Urothelium cell line (cell line): ENCODE data around the gene TNRC6B.
"Not testable (repeated sequence)": the region's sequence is repeated elsewhere in the genome, so short reads cannot be mapped to it uniquely, and the experiment has no call there.

ENCODE experiments used
- DNase-seq: peaks from one replicate; pipeline ENCODE4 v3.0.0; 2011; ENCODE audit warnings: low spot score, mixed read lengths
- FAIRE-seq: peaks from 2 replicates; lab custom pipeline; 2011; peaks lifted over from hg19 to GRCh38; lab: Jason Lieb, UNC

TNRC6B gene

GRCh38 chr22:40273319-40273718 is 95.6 kb downstream of the TNRC6B start:
- FAIRE-seq (no peak), DNase-seq (no peak)

GRCh38 chr22:40276996-40277823 is 99.5 kb downstream of the TNRC6B start:
- DNase-seq (no peak), FAIRE-seq (no peak)

GRCh38 chr22:40279017-40279416 is 101.3 kb downstream of the TNRC6B start:
- FAIRE-seq (no peak), DNase-seq (no peak)

- FAIRE-seq (no peak), DNase-seq (no peak)
Measured at GRCh38 chr22:40281717-40282116, 104.0 kb downstream of the TNRC6B start.

GRCh38 chr22:40285513-40285912 is 107.8 kb downstream of the TNRC6B start:
- no peak for DNase-seq
- no peak for FAIRE-seq

- FAIRE-seq = no peak
Measured at GRCh38 chr22:40289991-40290459, 112.3 kb downstream of the TNRC6B start.

GRCh38 chr22:40290516-40290915 is 112.8 kb downstream of the TNRC6B start:
- no peak for FAIRE-seq
- DNase-seq = no peak

More at GRCh38 chr22:40289991-40290459, 112.3 kb downstream of the TNRC6B start:
- DNase-seq = no peak

GRCh38 chr22:40294696-40295095 is 117.0 kb downstream of the TNRC6B start:
- FAIRE-seq = no peak
- no peak for DNase-seq

- FAIRE-seq (no peak), DNase-seq (no peak)
Measured at GRCh38 chr22:40300316-40300715, 122.6 kb downstream of the TNRC6B start.

GRCh38 chr22:40300884-40301672 is 123.4 kb downstream of the TNRC6B start:
- DNase-seq = no peak
- peak; percentile 40 for FAIRE-seq

- FAIRE-seq (no peak), DNase-seq (no peak)
Measured at GRCh38 chr22:40302149-40302548, 124.4 kb downstream of the TNRC6B start.

GRCh38 chr22:40305625-40306024 is 127.9 kb downstream of the TNRC6B start:
- FAIRE-seq = no peak
- DNase-seq = no peak

GRCh38 chr22:40308999-40309573 is 131.4 kb downstream of the TNRC6B start:
- DNase-seq = no peak
- FAIRE-seq = no peak

- DNase-seq (no peak), FAIRE-seq (no peak)
Measured at GRCh38 chr22:40309631-40310030, 131.9 kb downstream of the TNRC6B start.

- DNase-seq (no peak), FAIRE-seq (no peak)
Measured at GRCh38 chr22:40310081-40310767, 132.5 kb downstream of the TNRC6B start.

- no peak for DNase-seq
- no peak for FAIRE-seq
Measured at GRCh38 chr22:40310768-40311120, 133.0 kb downstream of the TNRC6B start.

- FAIRE-seq = not testable (repeated sequence)
Measured at GRCh38 chr22:40311646-40312045, 133.9 kb downstream of the TNRC6B start.

GRCh38 chr22:40312050-40312449 is 134.3 kb downstream of the TNRC6B start:
- FAIRE-seq (no peak), DNase-seq (no peak)

More at GRCh38 chr22:40311646-40312045, 133.9 kb downstream of the TNRC6B start:
- not testable (repeated sequence) for DNase-seq

GRCh38 chr22:40313007-40313406 is 135.3 kb downstream of the TNRC6B start:
- DNase-seq (no peak), FAIRE-seq (no peak)

GRCh38 chr22:40314041-40314440 is 136.3 kb downstream of the TNRC6B start:
- FAIRE-seq (no peak), DNase-seq (no peak)

GRCh38 chr22:40320687-40321086 is 143.0 kb downstream of the TNRC6B start:
- DNase-seq = no peak
- FAIRE-seq = no peak
